PFSK-1 (cell line): ENCODE data around the gene PPEF2.

Experiments
- FOXP2 ChIP-seq: optimal IDR thresholded peaks from 2 replicates; pipeline ENCODE3; 2011; ENCODE audit warnings: borderline replicate concordance, control low read depth, inconsistent platforms; ENCODE audit not compliant: insufficient read depth; ENCODE audit errors: extremely low read length, extremely low read depth
- POLR2AphosphoS5 ChIP-seq: IDR thresholded peaks from 2 replicates; pipeline ENCODE4 v1.6.1; 2012; ENCODE audit warnings: low read depth, mild to moderate bottlenecking, control low read depth, low read length, moderate library complexity
- REST ChIP-seq, 2 experiments: IDR thresholded peaks; 2 replicates each; pipeline versions ENCODE4 v1.6.1 to v1.8.0; 2011 to 2012; ENCODE audit warnings: low read depth in 2 of 2, low read length in 2 of 2, control low read depth in 1 of 2, inconsistent platforms in 1 of 2, mild to moderate bottlenecking in 1 of 2, moderate library complexity in 1 of 2; ENCODE audit not compliant: insufficient read depth in 1 of 2
- SIN3A ChIP-seq: IDR thresholded peaks from 2 replicates; pipeline ENCODE4 v1.6.1; 2012; ENCODE audit warnings: mild to moderate bottlenecking, low read length, moderate library complexity, borderline replicate concordance; ENCODE audit not compliant: insufficient read depth
- TAF1 ChIP-seq: IDR thresholded peaks from 2 replicates; pipeline ENCODE4 v1.6.1; 2012; ENCODE audit warnings: low read length, control low read depth, borderline replicate concordance; ENCODE audit not compliant: insufficient read depth

Gene PPEF2

GRCh38 chr4:75909405-75909804 is 7.2 kb upstream of the PPEF2 start:
- TF ChIP-seq TAF1 (no peak), POLR2AphosphoS5 (no peak)

GRCh38 chr4:75908555-75908954 is 6.3 kb upstream of the PPEF2 start:
- TF ChIP-seq FOXP2 (no peak), SIN3A (no peak), TAF1 (no peak), POLR2AphosphoS5 (no peak), REST (IDR thresholded peaks at IDR 0.05; ENCODE audit: insufficient read depth in 1 of 2, low read depth in 2 of 2, low read length in 2 of 2) (no peak)

- TF ChIP-seq FOXP2 (no peak), POLR2AphosphoS5 (no peak), SIN3A (no peak), TAF1 (no peak), REST (IDR thresholded peaks at IDR 0.05; ENCODE audit: insufficient read depth in 1 of 2, low read depth in 2 of 2, low read length in 2 of 2) (no peak)
These were observed 5.7 kb upstream of the PPEF2 start for GRCh38 chr4:75907966-75908365.

- TF ChIP-seq POLR2AphosphoS5 (no peak), TAF1 (no peak), FOXP2 (no peak), SIN3A (no peak), REST (IDR thresholded peaks at IDR 0.05; ENCODE audit: insufficient read depth in 1 of 2, low read depth in 2 of 2, low read length in 2 of 2) (no peak)
These were observed 1.8 kb upstream of the PPEF2 start for GRCh38 chr4:75904076-75904475.

DNA sequence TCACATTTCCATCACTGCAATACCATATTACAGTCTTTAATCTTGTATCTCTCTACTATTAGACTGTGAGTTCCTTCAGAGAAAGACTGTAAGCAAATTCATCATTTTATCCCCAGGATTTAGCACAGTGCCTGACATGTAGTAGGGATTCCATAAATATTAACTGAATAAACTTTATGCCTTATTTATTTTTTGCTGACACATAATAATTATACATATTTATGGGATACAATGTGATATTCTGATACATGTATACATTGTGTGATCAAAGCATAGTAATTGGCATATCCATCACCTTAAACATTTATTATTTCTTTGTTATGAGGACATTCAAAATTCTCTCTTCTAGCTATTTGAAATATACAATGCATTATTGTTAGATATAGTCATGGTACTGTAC is 3.7 kb downstream of the PPEF2 start:
- TF ChIP-seq POLR2AphosphoS5: no peak
- TF ChIP-seq TAF1: no peak
- TF ChIP-seq FOXP2: no peak
- no peak for TF ChIP-seq REST (IDR thresholded peaks at IDR 0.05; ENCODE audit: insufficient read depth in 1 of 2, low read depth in 2 of 2, low read length in 2 of 2)
- TF ChIP-seq SIN3A: no peak
